SK-N-SH (cell line): ENCODE data around the gene C1D.

Experiments
- CTCF ChIP-seq: fragments of 200-600 bp; sonication (generic); IDR thresholded peaks from 2 replicates; pipeline ENCODE4 v1.6.1; 2017; ENCODE audit warnings: antibody characterized with exemption, mild to moderate bottlenecking, moderate library complexity
- FOXJ3 ChIP-seq: sonication (generic); formaldehyde crosslinking; IDR thresholded peaks from 2 replicates; pipeline ENCODE4 v1.5.1; 2020; ENCODE audit warnings: mild to moderate bottlenecking, missing genetic modification reagents
- GABPA ChIP-seq: IDR thresholded peaks from 2 replicates; pipeline ENCODE4 v1.4.0; 2012; ENCODE audit warnings: low read depth, mild to moderate bottlenecking
- JUND ChIP-seq: IDR thresholded peaks from 2 replicates; pipeline ENCODE4 v1.4.0; 2012
- MXI1 ChIP-seq: IDR thresholded peaks from 2 replicates; pipeline ENCODE4 v1.6.1; 2012; ENCODE audit warnings: mild to moderate bottlenecking, low read depth, low read length, improper control_type of control experiment
- TAF1 ChIP-seq: IDR thresholded peaks from 2 replicates; pipeline ENCODE4 v1.6.1; 2012; ENCODE audit warnings: low read depth, mild to moderate bottlenecking, low read length, moderate library complexity, borderline replicate concordance
- USF2 ChIP-seq: fragments of 150-350 bp; IDR thresholded peaks from 2 replicates; pipeline ENCODE4 v1.6.1; 2017; ENCODE audit warnings: antibody characterized with exemption, low read length, low read depth, borderline replicate concordance

- no peak for TF ChIP-seq CTCF
- no peak for TF ChIP-seq MXI1
- no peak for TF ChIP-seq GABPA
- no peak for TF ChIP-seq FOXJ3
- TF ChIP-seq USF2 = no peak
- no peak for TF ChIP-seq JUND
- TF ChIP-seq TAF1 = no peak
Observed at GRCh38 chr2:68093634-68094033, 30.8 kb upstream of the C1D start.
